ENCODE data around the gene HS3ST3B1. TPM values are rescaled to one million over a fixed set of nuclear protein-coding genes. Genes with fewer than 3 reads are reported as not detected.
A peak's percentile ranks its signal among the peaks of the same experiment; 100 is the strongest.

HS3ST3B1 gene
- 1 to 10 TPM in 1 of 2 donors, under 1 TPM in 1; 0.73 to 1.7 TPM for total RNA-seq
- long read RNA-seq, partial matches to known transcripts: 0 of 1 reads
- long read RNA-seq, other reads (novel, unspliced or antisense): 0 of 1 reads

GRCh38 chr17:14300575-14301278, at the start of gene HS3ST3B1:
Gene HS3ST3B1 (plus strand): TSS chr17:14301081. CDS start chr17:14301519, 438 bp downstream.
- intact Hi-C loops (cut with DNase I, micrococcal nuclease): loop anchor here in 1 of 2 donors (5.0 kb wide), 1 partner anchor 703 kb away; no protein-coding TSS in a partner anchor
- ATAC-seq: peak; percentile 87
- peak; percentile 98 to 99 for DNase-seq

GRCh38 chr17:14261406-14261805, 39.5 kb upstream of the HS3ST3B1 start:
- no peak for ATAC-seq
- intact Hi-C loops (cut with DNase I, micrococcal nuclease): no loop called here
- DNase-seq: no peak

GRCh38 chr17:14268264-14268663, 32.6 kb upstream of the HS3ST3B1 start:
- no peak for DNase-seq
- intact Hi-C loops (cut with DNase I, micrococcal nuclease): no loop called here
- ATAC-seq: no peak

GRCh38 chr17:14269473-14269872, 31.4 kb upstream of the HS3ST3B1 start:
- ATAC-seq: no peak
- no peak for DNase-seq
- intact Hi-C loops (cut with DNase I, micrococcal nuclease): no loop called here

GRCh38 chr17:14270508-14270907, 30.4 kb upstream of the HS3ST3B1 start:
- no peak for ATAC-seq
- no peak for DNase-seq
- intact Hi-C loops (cut with DNase I, micrococcal nuclease): no loop called here

- no peak for ATAC-seq
- no peak for DNase-seq
- intact Hi-C loops (cut with DNase I, micrococcal nuclease): no loop called here
These were observed 24.2 kb upstream of the HS3ST3B1 start for GRCh38 chr17:14276535-14277250.

GRCh38 chr17:14281530-14281929, 19.4 kb upstream of the HS3ST3B1 start:
- intact Hi-C loops (cut with DNase I, micrococcal nuclease): no loop called here
- no peak for DNase-seq
- no peak for ATAC-seq

GRCh38 chr17:14282726-14283125, 18.2 kb upstream of the HS3ST3B1 start:
- intact Hi-C loops (cut with DNase I, micrococcal nuclease): no loop called here
- DNase-seq: no peak
- no peak for ATAC-seq

GRCh38 chr17:14289162-14289561, 11.7 kb upstream of the HS3ST3B1 start:
- DNase-seq (no peak), ATAC-seq (no peak)
- intact Hi-C loops (cut with DNase I, micrococcal nuclease): no loop called here

- ATAC-seq (no peak), DNase-seq (no peak)
- intact Hi-C loops (cut with DNase I, micrococcal nuclease): no loop called here
These were observed 6.0 kb upstream of the HS3ST3B1 start for GRCh38 chr17:14294876-14295275.

GRCh38 chr17:14295676-14296075, 5.2 kb upstream of the HS3ST3B1 start:
- no peak for ATAC-seq
- intact Hi-C loops (cut with DNase I, micrococcal nuclease): no loop called here
- no peak for DNase-seq

- intact Hi-C loops (cut with DNase I, micrococcal nuclease): no loop called here
- DNase-seq (no peak), ATAC-seq (no peak)
These were observed 4.5 kb upstream of the HS3ST3B1 start for GRCh38 chr17:14296166-14296910.

- peak in 1 of 2 donors; percentile 53 for DNase-seq
- peak; percentile 36 for ATAC-seq
- intact Hi-C loops (cut with DNase I, micrococcal nuclease): no loop called here
These were observed 3.6 kb upstream of the HS3ST3B1 start for GRCh38 chr17:14297161-14297851.

- DNase-seq (no peak), ATAC-seq (no peak)
- intact Hi-C loops (cut with DNase I, micrococcal nuclease): no loop called here
These were observed 2.5 kb upstream of the HS3ST3B1 start for GRCh38 chr17:14298221-14298946.

- ATAC-seq (no peak), DNase-seq (no peak)
- intact Hi-C loops (cut with DNase I, micrococcal nuclease): no loop called here
These were observed 2.0 kb upstream of the HS3ST3B1 start for GRCh38 chr17:14298947-14299279.

- no peak for ATAC-seq
- intact Hi-C loops (cut with DNase I, micrococcal nuclease): loop anchor here in 1 of 2 donors (5.0 kb wide), 1 partner anchor 702 kb away; no protein-coding TSS in a partner anchor
- DNase-seq: peak in 1 of 2 donors; percentile 41
These were observed 1.4 kb upstream of the HS3ST3B1 start for GRCh38 chr17:14299280-14300141.

All from left colon (tissue), 2 donors.